Spleen (tissue), 11 donors: ENCODE data around the gene SEC14L1. TPM values are rescaled to one million over a fixed set of nuclear protein-coding genes. Genes with fewer than 3 reads are reported as not detected.

Source experiments
- DNase-seq: peaks from one replicate; pipeline ENCODE4 v3.0.0-alpha.2; 2020
- H3K27ac ChIP-seq, 8 donors: fragments of 200-600 bp; sonication (generic) in 7 of 8; 1 replicate in 4 of 8; 2 replicates in 4 of 8; pipeline versions ENCODE4 v1.5.0 to v1.8.0; 2016 to 2021; ENCODE audit warnings: inconsistent platforms in 4 of 8, mild to moderate bottlenecking in 4 of 8, moderate library complexity in 1 of 8
- H3K27me3 ChIP-seq, 7 donors: fragments of 200-600 bp; sonication (generic) in 6 of 7; replicated peaks in 1 of 7; 1 replicate in 4 of 7; 2 replicates in 3 of 7; pipeline versions ENCODE4 v1.5.0 to v1.8.0; 2016 to 2021; ENCODE audit warnings: inconsistent platforms in 3 of 7, mild to moderate bottlenecking in 1 of 7
- H3K36me3 ChIP-seq, 6 donors: fragments of 200-600 bp; sonication (generic) in 5 of 6; 1 replicate in 4 of 6; 2 replicates in 2 of 6; pipeline versions ENCODE4 v1.5.0 to v1.8.0; 2016 to 2021; ENCODE audit warnings: inconsistent platforms in 2 of 6
- H3K4me1 ChIP-seq, 6 donors: fragments of 200-600 bp; sonication (generic) in 5 of 6; 1 replicate in 3 of 6; 2 replicates in 3 of 6; pipeline versions ENCODE4 v1.5.0 to v1.8.0; 2016 to 2021; ENCODE audit warnings: inconsistent platforms in 3 of 6
- H3K4me3 ChIP-seq, 8 donors: fragments of 200-600 bp; sonication (generic) in 7 of 8; 1 replicate in 4 of 8; 2 replicates in 4 of 8; pipeline versions ENCODE4 v1.5.0 to v1.8.0; 2016 to 2021; ENCODE audit warnings: inconsistent platforms in 4 of 8, mild to moderate bottlenecking in 4 of 8, moderate library complexity in 2 of 8
- H3K9me3 ChIP-seq, 8 donors: fragments of 200-600 bp; sonication (generic) in 7 of 8; 1 replicate in 4 of 8; 2 replicates in 4 of 8; pipeline versions ENCODE4 v1.5.0 to v1.8.0; 2016 to 2021; ENCODE audit warnings: inconsistent platforms in 4 of 8
- CTCF ChIP-seq, 11 experiments: fragments of 200-600 bp in 7 of 11; fragments of 450-650 bp in 4 of 11; sonication (generic) in 4 of 11; IDR thresholded peaks in 8 of 11; conservative IDR thresholded peaks in 3 of 11; 1 replicate in 7 of 11; 2 replicates in 4 of 11; pipeline versions ENCODE4 v1.4.0 to v1.8.0; 2016 to 2021; ENCODE audit warnings: antibody characterized with exemption in 11 of 11, inconsistent platforms in 4 of 11, mild to moderate bottlenecking in 1 of 11
- POLR2A ChIP-seq, 3 donors: fragments of 450-650 bp; IDR thresholded peaks; one replicate each; pipeline ENCODE4 v1.5.1; 2017; ENCODE audit warnings: antibody characterized with exemption in 3 of 3, mild to moderate bottlenecking in 1 of 3
- POLR2AphosphoS5 ChIP-seq, 3 donors: sonication (generic); formaldehyde crosslinking; IDR thresholded peaks; one replicate each; pipeline ENCODE4 v1.5.1; 2017; ENCODE audit warnings: antibody characterized with exemption in 3 of 3
- WGBS, 5 donors: extraction: QIAGEN DNeasy Blood & Tissue Kit in 3 of 5; methylation state at CpG; one replicate each; pipeline versions ENCODE4 v1.1.5 to v1.1.7; 2013 to 2018; 5-methylcytosine and 5-hydroxymethylcytosine counted together
- intact Hi-C: fragments of 100-400 bp; cut with DNase I; formaldehyde crosslinking; loops from one replicate; pipeline ENCODE4 v1.15.0; 2023; ENCODE audit warnings: low total_unique reads
- polyA plus RNA-seq, 3 donors: library from polyadenylated mRNA; stranded (reverse); fragments of 200-250 nt; gene quantifications; one replicate each; pipeline ENCODE4 v1.2.1, GENCODE V29; 2013
- total RNA-seq, 7 donors: library from RNA; depleted of rRNA in 3 of 7; stranded (reverse); fragments of >200 nt in 3 of 7; fragmentation: NEBNext Ultra II Directional in 4 of 7; extraction: Animal tissue kit (Norgen Biotek cat#: 25700) in 4 of 7; gene quantifications; one replicate each; pipeline versions ENCODE4 v1.1.0 to v1.2.1, GENCODE V29; 2016 to 2021
- donor health status: healthy with polysubstance abuse.
- donor health status: DM: no; HTN: no; CAD: no; lungs with moderate emphysema.
- donor health status: DM: no; HTN: no; CAD: no.
- donor health status: Bipolar disorder and iron deficiency.
- donor health status: healthy.
- donor health status: DM: no; HTN: no; CAD: no.
- donor health status: DM: yes; HTN: yes; CAD: no.

Gene SEC14L1
- total and polyA plus RNA-seq, 10 donors = 14.5 to 202 (median 169) TPM

GRCh38 chr17:77180503-77181357, 40.0 kb downstream of the SEC14L1 start:
- intact Hi-C loops = no loop called here
- peaks cover 0 to 30% (median 0%) of the 10 kb centered on the region in 6 donors for H3K36me3 ChIP-seq
- 70 to 88% (median 81%) methylated on average over 16 of the region's 16 CpGs for WGBS, 5 donors
- no peaks in the 10 kb centered on the region for H3K27me3 ChIP-seq
- H3K4me3 ChIP-seq = no peak overlapping the region
- H3K9me3 ChIP-seq = peaks cover 0 to 4% (median under 1%) of the 10 kb centered on the region in 8 donors
- peak overlapping the region in 7 of 8 donors; percentile 53 to 77 (median 72) for H3K27ac ChIP-seq
- H3K4me1 ChIP-seq = peaks cover 51 to 95% (median 81%) of the 10 kb centered on the region in 6 donors
- no peak for DNase-seq
- no peak for TF ChIP-seq CTCF (IDR thresholded peaks at IDR 0.05 in 8 of 11, conservative IDR thresholded peaks at IDR 0.05 in 3 of 11)

DNA sequence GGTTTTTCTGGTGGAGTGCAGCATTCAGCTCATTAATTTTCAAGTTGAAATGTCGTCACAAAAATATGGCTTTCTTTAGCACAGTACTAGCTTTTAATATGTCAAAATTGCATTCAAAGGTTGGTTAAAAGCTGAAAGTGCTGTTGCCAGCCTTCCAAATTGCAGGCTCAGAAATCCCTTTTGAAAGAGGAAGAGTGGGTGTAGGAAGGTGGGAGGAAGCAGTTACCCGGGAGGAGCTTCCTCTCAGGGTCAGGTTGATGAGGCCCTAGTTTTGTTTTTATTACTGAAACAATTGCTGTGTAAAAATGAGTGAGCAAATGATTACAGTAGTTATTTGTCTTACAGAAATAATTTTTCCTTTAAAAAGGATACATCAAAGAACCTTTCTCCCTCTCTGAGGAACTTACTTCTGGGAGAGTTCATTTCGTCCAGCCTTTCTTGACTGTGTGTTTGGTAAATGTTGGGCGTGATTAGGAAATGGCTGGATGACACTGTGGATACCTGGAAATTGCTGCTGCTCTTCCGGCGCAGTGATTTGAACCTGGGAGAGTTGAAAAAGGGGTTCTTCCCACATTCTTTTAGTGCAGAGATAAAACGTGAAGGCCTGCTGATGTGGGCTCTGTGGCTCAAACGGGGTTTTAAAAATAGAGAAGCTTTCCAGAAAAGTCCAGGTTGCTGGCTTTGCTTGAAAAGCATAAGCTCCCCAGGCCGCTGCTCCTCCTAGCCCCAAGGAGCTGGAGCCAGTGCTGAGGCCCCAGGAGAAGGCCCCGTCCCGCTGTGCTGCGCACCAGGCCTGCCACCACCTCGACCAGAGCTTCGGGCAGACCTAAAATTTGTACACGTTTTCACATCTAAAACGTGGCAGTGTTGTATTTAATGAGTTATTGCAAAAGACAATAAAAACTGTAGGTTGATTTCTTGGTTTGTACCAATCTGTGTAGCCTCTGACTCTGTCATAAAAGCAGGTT, 41.7 kb downstream of the SEC14L1 start:
- WGBS, 5 donors = 48 to 55% (median 53%) methylated on average over 16 of the region's 16 CpGs
- Histone ChIP-seq H3K4me3 (peak overlapping the region in 1 of 8 donors; percentile 7), H3K36me3 (peaks cover 0 to 20% (median 0%) of the 10 kb centered on the region in 6 donors), H3K27me3 (no peaks in the 10 kb centered on the region), H3K9me3 (no peaks in the 10 kb centered on the region), H3K27ac (peak overlapping the region; percentile 20 to 77 (median 72)), H3K4me1 (peaks cover 53 to 98% (median 87%) of the 10 kb centered on the region in 6 donors)
- intact Hi-C loops = no loop called here
- TF ChIP-seq POLR2AphosphoS5 (IDR thresholded peaks at IDR 0.05) (peak in 2 of 3 donors; percentile 28 to 53), CTCF (IDR thresholded peaks at IDR 0.05 in 8 of 11, conservative IDR thresholded peaks at IDR 0.05 in 3 of 11) (no peak)
- DNase-seq = no peak

- no peaks in the 10 kb centered on the region for H3K27me3 ChIP-seq
- DNase-seq = no peak
- no peak overlapping the region for H3K4me3 ChIP-seq
- intact Hi-C loops = no loop called here
- TF ChIP-seq POLR2AphosphoS5 (IDR thresholded peaks at IDR 0.05) (no peak), POLR2A (IDR thresholded peaks at IDR 0.05) (no peak), CTCF (IDR thresholded peaks at IDR 0.05 in 8 of 11, conservative IDR thresholded peaks at IDR 0.05 in 3 of 11) (no peak)
- peaks cover 0 to 10% (median 0%) of the 10 kb centered on the region in 6 donors for H3K36me3 ChIP-seq
- 56 to 65% (median 63%) methylated on average over 4 of the region's 4 CpGs for WGBS, 5 donors
- peak overlapping the region in 5 of 8 donors; percentile 17 to 76 (median 45) for H3K27ac ChIP-seq
- peaks cover 64 to 98% (median 93%) of the 10 kb centered on the region in 6 donors for H3K4me1 ChIP-seq
- H3K9me3 ChIP-seq = no peaks in the 10 kb centered on the region
These were observed 43.7 kb downstream of the SEC14L1 start for GRCh38 chr17:77184474-77184873.
